ENCODE measurements around the gene POLA2.

The POLA2 gene

DNA sequence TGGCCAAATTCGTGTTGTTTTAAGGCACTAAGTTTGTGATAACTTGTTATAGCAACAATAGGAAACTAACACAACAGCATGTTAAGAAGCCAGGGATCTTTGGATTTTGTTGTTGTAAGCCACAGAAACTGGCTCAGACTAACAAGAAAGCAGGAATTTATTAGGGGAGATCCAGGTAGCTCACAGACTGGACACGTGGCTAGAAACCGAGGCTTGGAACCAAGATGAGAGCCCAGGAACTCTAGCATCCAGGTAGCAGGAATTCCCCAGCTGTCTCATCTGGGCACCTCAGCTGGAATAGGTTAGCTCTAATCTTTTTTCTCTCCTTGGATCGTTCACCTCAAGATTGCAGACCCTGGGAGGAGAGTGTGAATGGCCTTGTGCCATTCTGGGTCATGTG is 24.9 kb downstream of the POLA2 start:
- no peak for DNase-seq (ENCODE audit: low read depth)

GRCh38 chr11:65287601-65288000 is 25.8 kb downstream of the POLA2 start:
- DNase-seq (ENCODE audit: low read depth), result no peak

DNA sequence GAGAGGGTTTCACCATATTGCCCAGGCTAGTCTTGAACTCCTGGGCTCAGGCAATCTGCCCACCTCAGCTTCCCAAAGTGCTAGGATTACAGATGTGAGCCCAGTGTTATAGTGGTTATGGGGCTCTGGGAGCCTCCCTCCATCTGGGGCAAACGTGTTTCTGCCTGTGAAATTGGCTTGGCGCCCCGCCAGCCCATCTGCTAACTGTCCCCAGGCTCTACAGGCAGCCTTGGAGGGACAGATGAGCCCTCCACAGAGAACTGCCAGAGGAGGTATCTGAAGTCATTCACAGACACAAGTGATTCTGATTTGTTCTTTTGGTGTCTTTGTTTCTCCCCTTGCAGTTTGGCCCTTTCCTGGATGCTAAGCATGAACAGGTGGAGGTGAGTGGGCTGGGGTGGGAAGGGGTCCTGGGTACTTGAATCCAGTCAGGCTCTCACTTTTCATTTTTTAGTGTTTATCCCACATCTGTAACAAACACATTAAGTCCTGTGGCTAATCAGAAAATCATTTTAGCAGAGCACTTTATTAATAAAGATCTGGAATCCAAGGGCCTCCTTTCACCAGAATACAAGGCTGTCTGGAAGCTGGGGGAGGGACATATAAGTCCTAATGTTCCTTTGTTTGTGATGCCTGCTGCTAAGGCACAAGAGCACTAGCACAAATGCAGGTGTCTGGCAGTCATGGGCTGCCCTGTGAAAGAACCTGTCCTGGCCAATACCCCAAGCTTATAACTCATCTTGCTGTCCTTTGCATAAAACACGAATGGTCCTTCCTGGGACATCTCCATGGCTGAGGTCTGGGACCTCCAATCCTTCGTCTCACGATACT is 27.2 kb downstream of the POLA2 start:
- no peak for DNase-seq (ENCODE audit: low read depth)

GRCh38 chr11:65290448-65291165 is 28.8 kb downstream of the POLA2 start:
- DNase-seq (ENCODE audit: low read depth), result peak; percentile 100

DNA sequence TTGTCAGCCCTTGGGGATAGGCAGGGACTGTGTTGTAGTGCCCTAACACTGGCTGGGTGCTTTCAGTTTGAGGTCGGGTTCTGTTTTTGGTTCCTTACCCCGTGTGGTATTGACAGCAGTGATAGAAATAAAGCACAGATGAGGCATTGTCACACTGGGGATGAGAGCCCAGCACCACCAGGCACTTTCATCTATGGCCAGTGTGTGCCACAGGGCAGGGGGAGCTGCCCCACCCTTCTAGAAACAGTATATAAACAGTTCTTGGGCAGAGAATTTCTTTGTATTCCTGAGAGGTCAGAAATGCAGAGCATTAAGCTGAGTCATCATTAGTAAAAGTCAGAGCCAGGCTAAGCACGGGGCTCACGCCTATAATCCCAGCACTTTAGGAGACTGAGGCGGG is 29.9 kb downstream of the POLA2 start:
- DNase-seq (ENCODE audit: low read depth), result no peak

DNA sequence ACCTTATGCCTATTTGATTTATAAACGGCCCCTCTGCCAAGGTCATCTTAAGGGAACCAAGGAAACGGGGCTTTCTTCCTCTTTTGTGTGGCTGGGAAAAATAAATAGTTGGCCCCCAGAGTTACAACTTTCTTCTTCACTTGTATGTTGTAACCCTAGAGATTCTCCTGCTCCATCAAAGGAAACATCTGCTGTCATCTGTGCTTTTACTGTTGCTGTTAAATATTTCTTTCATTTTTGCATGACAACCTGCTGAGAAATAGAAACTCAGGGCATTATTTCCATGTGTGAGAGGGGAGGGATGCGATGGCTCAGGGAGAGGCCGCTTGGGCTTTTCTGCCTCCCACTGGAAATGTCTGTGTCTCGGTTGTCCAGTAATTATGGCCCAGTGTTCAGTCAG is 31.1 kb downstream of the POLA2 start:
- no peak for DNase-seq (ENCODE audit: low read depth)

DNA sequence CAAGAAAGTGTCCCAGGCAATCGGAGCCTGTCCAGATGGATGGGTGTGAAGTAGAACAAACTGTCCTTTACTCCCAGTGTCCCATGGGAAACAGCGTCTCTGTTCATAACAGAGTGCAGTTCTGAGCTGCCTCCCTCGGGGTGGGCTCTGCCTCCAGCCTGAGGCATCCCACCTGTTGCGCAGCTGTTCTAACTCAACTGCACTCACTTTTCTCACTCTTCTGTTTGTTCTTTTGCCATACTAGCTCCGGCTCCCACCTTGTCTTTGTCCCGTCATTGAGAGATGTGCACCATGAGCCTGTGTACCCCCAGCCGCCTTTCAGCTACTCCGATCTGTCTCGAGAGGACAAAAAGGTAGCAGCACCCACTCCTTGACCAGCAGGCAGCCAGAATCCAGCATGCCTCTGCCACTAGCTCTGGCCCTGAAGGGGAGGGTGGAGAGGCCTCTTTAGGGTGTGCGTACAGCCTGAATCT is 32.2 kb downstream of the POLA2 start:
- no peak for DNase-seq (ENCODE audit: low read depth)

- DNase-seq (ENCODE audit: low read depth), result no peak
These were observed 33.2 kb downstream of the POLA2 start for GRCh38 chr11:65295001-65295400.

DNA sequence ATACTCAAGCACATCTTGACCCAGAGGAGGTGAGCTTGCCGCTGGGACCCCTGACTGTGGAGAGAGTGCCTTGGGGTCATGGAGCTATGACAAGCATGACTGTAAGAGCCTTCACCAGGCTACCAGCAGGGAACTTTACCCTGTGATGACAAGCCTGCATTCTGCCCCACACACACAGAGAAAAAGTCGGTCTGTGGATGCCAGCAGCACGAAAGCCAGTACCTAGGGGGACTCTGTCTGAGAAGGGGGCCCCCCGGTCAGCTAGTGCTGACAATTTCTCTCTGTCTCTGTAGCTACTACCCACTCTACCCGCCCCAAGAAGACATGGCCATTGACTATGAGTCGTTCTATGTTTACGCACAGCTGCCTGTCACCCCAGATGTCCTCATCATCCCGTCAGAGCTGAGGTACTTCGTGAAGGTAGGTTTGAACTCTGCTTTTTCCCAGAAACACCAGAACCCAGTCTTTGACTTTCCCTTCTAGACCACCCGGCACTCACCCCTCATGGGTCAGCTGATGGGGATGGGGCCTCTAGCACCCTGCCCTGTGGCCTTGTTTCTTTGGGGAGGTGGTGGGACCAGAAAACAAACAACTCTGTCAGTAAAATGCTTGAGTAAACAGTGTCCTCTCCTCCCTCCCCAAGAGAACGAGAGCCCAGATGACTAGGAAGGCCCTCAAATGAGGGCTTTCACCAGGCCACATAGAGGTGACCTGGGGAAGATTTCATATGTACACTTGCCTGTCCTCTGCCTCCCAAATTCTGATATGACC is 34.0 kb downstream of the POLA2 start:
- DNase-seq (ENCODE audit: low read depth), result no peak

DNA sequence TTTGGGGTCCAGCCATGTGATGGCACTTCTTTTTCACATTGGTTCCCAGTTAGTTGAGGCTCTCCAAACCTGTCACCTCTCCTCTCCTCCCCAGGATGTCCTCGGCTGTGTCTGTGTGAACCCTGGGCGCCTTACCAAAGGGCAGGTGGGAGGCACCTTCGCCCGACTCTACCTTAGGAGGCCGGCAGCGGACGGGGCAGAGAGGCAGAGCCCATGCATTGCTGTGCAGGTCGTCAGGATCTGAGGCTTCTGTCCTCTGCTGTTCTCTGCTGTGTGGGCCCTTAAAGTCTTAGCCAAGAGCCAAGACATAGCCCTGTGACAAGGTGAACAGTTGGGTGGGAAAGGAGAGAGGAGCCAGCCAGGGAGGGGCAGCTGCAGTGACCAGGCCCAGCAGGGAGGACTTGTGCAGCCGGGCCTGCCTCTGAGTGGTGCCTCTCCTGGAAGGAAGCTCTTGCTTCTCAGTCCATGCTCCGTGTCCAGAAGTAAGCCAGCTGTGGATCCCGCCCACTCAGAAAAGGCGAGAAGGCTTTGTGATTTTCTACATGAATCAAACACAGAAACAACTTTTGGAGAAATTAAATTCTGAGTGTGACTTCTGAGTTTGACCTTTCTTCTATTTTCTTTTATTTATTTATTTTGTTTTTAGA is 35.4 kb downstream of the POLA2 start:
- DNase-seq (ENCODE audit: low read depth), result no peak

DNA sequence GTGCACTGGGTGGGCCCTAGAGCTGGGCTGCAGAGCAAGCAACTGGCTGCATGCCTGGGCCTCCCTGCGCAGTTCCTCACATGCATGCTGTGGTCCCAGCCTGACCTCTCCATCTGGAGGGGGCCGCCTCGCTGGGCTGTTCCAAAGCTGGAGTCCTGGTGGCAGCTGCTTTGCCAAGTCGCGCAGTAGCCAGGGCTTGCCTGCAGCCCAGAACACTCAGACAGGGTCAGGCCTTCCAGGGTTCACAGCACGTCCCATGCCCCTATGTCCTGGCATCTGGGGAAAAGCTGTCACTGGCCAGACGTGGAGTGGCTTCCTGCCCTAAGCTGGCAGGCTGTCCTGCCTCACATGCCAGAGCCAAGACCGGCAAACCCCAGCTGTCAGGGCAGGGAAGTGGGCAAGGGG is 36.4 kb downstream of the POLA2 start:
- no peak for DNase-seq (ENCODE audit: low read depth)

DNA sequence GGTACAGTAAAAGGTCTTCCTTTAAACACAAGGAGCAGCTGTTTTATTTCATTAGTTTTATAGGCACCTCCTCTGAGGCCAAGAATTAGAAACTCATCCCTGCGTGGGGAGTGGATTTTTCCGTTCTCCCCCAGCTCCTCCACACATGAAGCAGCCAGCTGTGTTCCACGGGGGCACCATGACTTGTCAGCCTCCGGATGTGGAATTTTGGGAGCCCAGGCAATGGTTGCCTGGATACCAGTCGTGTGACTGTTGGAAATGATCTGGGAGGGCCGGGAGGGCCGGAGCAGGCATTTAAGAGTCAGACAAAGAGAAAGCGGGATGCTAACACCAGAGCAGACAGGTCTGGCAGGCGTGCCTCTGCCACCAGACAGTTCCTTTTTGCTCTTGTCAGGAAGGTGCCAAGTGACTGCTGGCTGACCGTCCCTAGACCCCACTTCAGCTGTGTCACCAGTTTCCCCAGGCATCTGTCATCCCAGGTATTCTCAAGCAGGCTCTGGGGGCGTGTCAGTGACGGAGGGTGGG is 37.0 kb downstream of the POLA2 start:
- DNase-seq (ENCODE audit: low read depth), result peak; percentile 84

DNA sequence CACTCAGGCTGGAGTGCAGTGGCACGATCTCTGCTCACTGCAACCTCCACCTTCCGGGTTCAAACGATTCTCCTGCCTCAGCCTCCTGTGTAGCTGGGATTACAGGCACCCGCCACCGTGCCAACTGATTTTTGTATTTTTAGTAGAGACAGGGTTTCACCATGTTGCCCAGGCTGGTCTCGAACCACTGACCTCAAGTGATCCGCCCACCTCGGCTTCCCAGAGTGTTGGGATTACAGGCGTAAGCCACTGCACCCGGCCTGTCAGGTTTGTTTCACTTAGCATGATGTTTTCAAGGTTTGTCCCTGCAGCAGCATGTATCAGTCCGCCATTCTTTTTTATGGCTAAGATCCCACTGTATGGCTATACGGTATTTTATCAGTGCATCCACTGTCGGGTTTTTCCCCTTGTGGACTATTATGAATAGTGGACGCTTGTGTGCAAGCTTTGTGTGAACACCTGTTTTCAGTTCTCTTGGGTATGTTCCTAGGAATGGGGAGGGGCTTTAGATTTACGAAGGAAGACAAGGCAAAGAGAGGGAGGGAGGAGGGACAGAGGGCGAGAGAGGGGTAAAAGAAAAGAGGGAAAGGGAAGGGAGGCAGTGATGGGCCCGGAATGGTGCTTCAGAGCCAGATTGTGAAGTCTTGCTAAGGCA is 39.0 kb downstream of the POLA2 start:
- DNase-seq (ENCODE audit: low read depth), result no peak

DNA sequence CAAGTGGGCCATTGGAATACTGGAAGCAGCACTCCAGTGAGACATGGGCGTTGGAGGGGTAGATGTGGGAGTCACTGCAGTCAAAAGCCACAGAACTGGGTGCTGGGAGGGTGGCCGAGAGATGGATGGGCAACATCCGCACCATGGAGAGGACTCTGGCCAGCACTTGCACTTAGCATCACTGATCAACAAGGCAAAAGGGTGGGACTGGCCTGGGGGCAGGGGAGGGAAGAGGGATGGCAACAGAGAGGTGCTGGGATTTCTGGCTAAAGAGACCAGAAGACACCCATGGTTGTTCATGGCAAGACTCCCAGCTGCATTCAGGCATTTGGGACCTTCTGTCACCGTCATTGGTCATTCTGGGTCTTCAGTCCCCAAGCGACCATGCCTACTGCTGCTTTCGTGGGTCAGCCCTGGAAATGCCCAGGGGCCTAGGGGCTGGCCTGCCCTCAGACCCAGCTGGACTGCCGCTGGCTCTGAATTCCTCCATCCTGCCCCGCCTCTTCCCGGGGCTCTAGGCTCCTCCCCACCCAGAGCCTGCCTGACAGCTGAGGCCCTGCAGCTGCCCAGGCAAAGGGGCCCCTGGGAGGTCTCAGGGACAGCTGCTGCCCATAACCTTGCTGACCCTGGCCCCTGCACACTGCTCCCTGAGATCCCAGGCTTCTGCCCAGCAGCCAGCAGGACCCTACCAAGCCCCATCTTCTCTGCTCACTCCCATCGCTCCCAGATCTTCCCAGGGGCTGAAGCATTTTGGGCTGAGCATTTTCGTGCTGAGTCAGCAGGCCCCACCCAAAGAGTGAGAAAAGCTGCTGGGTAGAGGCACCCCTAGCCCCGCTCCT is 39.9 kb downstream of the POLA2 start:
- no peak for DNase-seq (ENCODE audit: low read depth)

- no peak for DNase-seq (ENCODE audit: low read depth)
These were observed 41.8 kb downstream of the POLA2 start for GRCh38 chr11:65303555-65303954.

DNA sequence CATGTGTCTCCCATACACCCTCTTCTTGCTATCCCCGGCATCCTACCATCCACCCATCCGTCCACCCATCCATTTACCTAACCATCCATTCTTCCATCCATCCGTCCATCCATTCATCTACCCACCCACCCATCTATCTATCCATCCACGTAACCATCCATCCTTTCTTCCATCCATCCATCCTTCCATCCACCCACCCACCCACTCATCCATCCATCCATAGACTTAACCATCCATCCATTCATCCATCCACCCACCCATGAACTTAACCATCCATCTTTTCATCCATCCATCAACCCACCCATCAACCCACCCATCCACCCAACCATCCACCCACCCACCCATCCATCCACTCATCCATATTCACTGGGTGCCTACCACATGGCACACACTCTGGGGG is 42.3 kb downstream of the POLA2 start:
- DNase-seq (ENCODE audit: low read depth), result no peak

DNA sequence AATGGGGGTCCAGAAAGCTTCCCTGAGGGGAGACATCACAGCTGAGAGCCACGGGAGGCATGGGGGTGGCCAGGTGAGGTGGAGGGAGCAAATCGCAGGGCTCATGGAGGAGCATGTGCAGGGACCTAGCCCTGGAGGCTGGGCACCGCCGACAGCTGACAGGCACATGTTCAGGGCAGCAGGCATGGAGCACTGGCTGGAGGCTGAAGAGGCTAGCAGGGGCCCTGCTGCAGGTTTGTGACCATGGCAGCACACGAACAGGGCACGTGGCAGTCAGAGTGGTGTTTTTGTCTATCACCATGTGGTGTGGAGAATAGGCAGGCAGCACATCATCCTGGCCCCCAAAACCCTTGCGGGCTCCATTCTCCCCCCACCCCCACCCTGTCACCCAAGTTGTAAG is 42.9 kb downstream of the POLA2 start:
- no peak for DNase-seq (ENCODE audit: low read depth)

DNA sequence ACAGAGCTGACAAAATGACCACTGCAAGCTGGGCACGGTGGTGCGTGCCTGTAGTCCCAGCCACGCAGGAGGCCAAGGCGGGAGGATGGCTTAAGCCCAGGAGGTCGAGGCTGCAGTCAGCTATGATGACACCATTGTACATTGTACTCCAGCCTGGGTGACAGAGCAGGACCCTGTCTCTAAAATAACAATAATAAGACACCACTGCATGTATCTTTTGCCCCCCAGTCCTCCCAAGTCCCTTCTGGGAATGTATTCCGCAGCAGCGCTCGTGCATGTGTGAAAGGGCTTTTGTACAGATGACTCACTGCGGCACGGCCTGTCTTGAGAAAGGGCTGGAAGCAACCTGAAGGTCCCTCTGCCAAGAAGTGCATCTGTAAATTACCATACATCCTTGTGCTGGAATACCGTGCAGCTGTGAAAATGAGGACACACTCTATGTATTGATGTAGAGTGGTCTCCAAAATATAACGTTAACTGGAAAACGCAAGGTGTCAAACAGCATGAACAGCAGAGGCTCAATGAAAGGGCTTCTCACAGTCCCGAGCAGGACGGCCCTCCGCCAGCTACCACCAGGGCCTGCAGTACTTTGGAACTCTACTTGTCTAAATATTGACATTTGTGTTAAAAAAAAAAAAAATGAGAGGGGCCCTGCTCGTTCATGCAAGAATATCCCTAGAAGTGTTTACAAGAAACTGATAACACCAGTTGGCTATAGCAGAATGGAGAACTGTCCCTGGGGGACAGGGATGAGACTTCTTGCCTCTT is 43.9 kb downstream of the POLA2 start:
- no peak for DNase-seq (ENCODE audit: low read depth)
